H4 (cell line): ENCODE measurements around the gene PNPLA7. TPM values are rescaled to one million over a fixed set of nuclear protein-coding genes. Genes with fewer than 3 reads are reported as not detected.
"Not testable (repeated sequence)": the region's sequence is repeated elsewhere in the genome, so short reads cannot be mapped to it uniquely, and the experiment has no call there.

Experiments used
- DNase-seq: peaks from one replicate; pipeline ENCODE4 v3.0.0-alpha.2; 2015; ENCODE audit warnings: low spot score
- total RNA-seq: library from RNA; depleted of rRNA; stranded (reverse); fragments of >200 nt; shearing (Covaris generic); gene quantifications from 2 replicates; pipeline ENCODE4 v1.2.3, GENCODE V29; 2014; rRNA removed

The PNPLA7 gene
- total RNA-seq, 1 experiment from 2014 or later = not detected

DNA sequence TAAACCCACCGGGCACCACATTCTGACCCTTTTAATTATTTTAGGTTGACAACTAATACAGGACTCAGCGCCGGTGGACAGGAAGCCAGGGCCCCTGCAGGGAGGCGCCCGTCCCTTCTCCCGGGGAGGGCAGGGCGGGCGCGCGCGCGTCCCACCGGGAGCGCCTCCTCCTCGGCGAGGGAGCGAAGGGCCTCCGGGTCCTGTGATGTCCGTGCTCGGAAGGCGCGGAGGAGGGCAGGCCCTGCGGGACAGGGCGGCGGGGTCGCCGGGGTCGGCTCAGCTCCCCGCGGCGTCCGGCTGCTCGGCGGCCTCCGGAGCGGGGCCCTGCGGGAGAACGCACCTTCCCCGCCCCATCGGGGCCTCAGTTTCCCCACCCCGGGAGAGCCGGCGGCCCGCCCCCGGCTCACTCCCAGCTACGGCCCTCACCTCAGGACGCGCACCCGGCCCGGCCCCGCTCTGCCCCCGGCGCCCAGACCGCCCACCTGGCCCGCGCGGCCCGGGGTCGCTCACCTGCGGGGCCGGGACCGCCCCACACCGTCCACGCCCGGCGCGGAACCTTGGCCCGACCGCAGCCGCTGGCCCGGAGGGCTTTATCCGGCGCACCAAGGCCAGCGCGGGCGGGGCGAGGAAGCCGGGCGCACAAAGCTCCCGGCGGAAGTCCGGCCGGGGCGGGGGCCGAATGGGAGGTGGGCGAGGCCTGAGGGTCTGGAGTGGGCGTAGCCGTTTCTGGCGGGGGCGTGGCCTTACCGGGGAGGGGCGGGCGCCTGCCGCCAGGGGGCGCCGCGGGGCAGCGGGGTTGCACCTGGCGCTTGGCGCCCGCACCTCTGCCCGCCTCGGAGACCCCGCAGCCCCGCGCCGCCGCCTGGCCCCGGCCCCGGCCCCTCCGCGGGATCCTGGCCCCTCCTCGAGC is 127.3 kb downstream of the PNPLA7 start, which contains the start of the genes EXD3 and NOXA1:
TSS of gene EXD3 (minus strand) at position 559 of the 910 bp plus-strand sequence. CDS start 27,805 bp downstream, outside the sequence.
TSS of gene NOXA1 (plus strand) at position 790 of the 910 bp plus-strand sequence. CDS start 137 bp downstream, outside the sequence.
- DNase-seq = peak; percentile 74

GRCh38 chr9:137421838-137422603 is 128.2 kb downstream of the PNPLA7 start:
- DNase-seq = no peak

DNA sequence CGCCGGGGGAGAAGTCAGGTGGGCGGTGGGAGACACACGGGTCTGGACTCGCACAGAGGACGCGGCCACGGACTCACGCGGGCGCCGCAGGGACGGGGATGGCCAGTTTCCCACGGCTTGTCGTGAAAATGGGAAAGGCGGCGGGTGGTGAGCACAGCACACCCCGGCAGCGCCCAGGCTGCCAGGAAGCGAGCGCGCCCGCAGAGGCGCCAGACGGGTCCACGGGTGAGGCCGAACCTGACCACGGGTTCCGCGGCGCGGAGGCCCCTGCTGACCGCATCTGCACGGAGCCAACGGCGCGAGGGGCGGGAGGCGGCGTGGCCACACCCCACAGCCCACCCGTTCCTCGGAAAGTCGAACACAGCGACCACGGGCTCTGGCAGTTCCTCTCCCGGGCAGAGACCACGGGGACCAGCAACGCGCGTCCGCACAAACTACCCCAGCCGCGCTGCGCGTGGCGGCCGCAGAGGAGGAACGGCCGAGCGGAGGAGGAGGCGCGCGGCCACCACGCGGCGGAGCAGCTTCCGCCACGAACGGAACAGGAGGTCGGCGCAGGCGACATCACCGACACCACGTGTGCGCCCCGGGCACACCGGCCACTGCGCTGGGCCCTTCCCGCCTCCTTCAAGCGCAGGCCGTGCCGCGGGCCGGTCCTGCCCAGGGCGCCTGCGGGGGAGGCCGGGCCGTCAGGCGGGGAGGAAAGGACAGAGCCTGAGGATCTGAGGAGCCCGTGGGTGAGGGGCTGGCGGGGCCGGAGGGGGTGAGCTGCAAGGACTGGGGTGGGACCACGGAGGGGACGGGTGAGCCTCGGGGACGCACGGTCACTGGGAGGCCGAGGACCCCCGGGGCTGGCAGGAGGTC is 132.8 kb downstream of the PNPLA7 start:
- DNase-seq = no peak

GRCh38 chr9:137416563-137417151 is 133.5 kb downstream of the PNPLA7 start:
- DNase-seq = no peak

- no peak for DNase-seq
Observed at GRCh38 chr9:137416006-137416562, 134.1 kb downstream of the PNPLA7 start.

- DNase-seq = no peak
Observed at GRCh38 chr9:137415451-137415850, 134.8 kb downstream of the PNPLA7 start.

GRCh38 chr9:137412431-137412830 is 137.8 kb downstream of the PNPLA7 start:
- DNase-seq = no peak

DNA sequence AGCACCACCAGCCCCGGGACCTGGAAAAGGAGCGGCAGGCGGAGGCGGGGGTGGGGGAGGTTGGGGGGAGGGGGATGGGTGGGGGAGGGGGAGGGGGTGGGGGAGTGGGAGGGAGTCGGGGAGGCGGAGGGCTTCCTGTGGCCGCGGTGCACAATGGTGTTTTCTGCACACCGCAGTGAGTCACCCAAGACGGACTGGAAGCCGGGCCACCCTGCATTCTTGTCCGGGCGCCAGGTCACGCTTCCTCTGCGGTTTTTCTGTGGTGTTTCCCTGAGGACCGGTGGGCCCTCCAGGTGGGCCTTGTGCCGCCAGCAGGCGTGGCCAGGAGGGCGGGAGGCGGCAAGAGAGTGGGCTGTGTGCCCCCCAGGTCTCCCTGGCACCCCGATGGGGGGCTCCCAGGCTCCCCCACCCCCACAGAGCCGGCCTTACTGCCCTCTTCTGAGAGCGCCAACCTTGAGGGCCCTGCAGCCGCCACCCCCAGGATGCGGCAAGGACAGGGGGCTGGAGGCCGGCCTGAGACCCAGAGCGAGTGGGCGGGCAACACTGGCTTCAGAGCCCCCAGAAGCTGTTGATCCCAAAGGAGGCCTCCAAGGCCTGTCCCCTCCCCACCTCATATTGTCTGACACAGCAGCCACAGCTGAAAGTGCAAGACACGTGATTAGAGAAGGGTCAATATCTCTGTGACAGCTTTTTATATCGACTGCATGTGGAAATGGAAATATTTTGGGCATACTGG is 138.4 kb downstream of the PNPLA7 start:
- DNase-seq = peak; percentile 96

- DNase-seq = no peak
Observed at GRCh38 chr9:137411260-137411644, 138.9 kb downstream of the PNPLA7 start.

GRCh38 chr9:137410891-137411249 is 139.3 kb downstream of the PNPLA7 start:
- no peak for DNase-seq

- DNase-seq = not testable (repeated sequence)
Observed at GRCh38 chr9:137410236-137410890, 139.8 kb downstream of the PNPLA7 start.

Other genes starting within 250 kb of the PNPLA7 start
- gene NRARP, start 248.1 kb downstream of the PNPLA7 start, total RNA-seq = 0.37 TPM in 1 of 2 replicates, not detected in the other
- 1.4 and 2.8 TPM in 2 replicates for gene EXD3, start 127.2 kb downstream of the PNPLA7 start, total RNA-seq
- gene NOXA1, start 127.0 kb downstream of the PNPLA7 start, total RNA-seq = not detected in 2 replicates
- gene ENTPD8, start 109.0 kb downstream of the PNPLA7 start, total RNA-seq = 0.08 TPM in 1 of 2 replicates, not detected in the other
- 17.1 and 19.1 TPM in 2 replicates for gene NSMF, start 91.1 kb downstream of the PNPLA7 start, total RNA-seq
- 52.4 and 66.7 TPM in 2 replicates for gene MRPL41, start 1.5 kb upstream of the PNPLA7 start, total RNA-seq
- gene DPH7, start 28.5 kb upstream of the PNPLA7 start, total RNA-seq = 15.3 and 16.1 TPM in 2 replicates
- gene ZMYND19, start 40.1 kb upstream of the PNPLA7 start, total RNA-seq = 21.3 and 26.8 TPM in 2 replicates
- gene ARRDC1, start 55.3 kb upstream of the PNPLA7 start, total RNA-seq = 11.6 and 26.5 TPM in 2 replicates
- 18.6 and 19.5 TPM in 2 replicates for gene EHMT1, start 68.6 kb upstream of the PNPLA7 start, total RNA-seq